Mesodermal cell (in vitro differentiated cells): ENCODE measurements around the gene EXT2.

Experiments
- H3K27ac ChIP-seq: 2 replicates; pipeline ENCODE4 v1.7.0; 2013; ENCODE audit warnings: mild to moderate bottlenecking, low read depth, low read length, moderate library complexity; ENCODE audit not compliant: severe bottlenecking
- H3K36me3 ChIP-seq: 2 replicates; pipeline ENCODE4 v1.7.1; 2013; ENCODE audit warnings: mild to moderate bottlenecking, low read length, moderate library complexity; ENCODE audit not compliant: control insufficient read depth, insufficient read depth
- H3K4me1 ChIP-seq: one replicate; pipeline ENCODE4 v1.7.1; 2013; ENCODE audit warnings: mild to moderate bottlenecking, low read length; ENCODE audit not compliant: insufficient read depth, control insufficient read depth, poor library complexity, severe bottlenecking
- H3K4me3 ChIP-seq: 2 replicates; pipeline ENCODE4 v1.7.0; 2013; ENCODE audit warnings: low read length, control low read depth, mild to moderate bottlenecking; ENCODE audit not compliant: insufficient read depth, poor library complexity, severe bottlenecking; ENCODE audit errors: extremely low read depth
- H3K9me3 ChIP-seq: 2 replicates; pipeline ENCODE4 v1.7.1; 2013; ENCODE audit warnings: mild to moderate bottlenecking, low read length, moderate library complexity; ENCODE audit not compliant: control insufficient read depth
- WGBS, 2 experiments: methylation state at CpG; one replicate each; pipeline ENCODE4 v1.1.5; 2013; ENCODE audit warnings: missing lambda C conversion rate in 2 of 2; ENCODE audit not compliant: insufficient coverage in 2 of 2; 5-methylcytosine and 5-hydroxymethylcytosine counted together

The EXT2 gene

GRCh38 chr11:44066732-44067141 is 28.7 kb upstream of the EXT2 start:
- 75 to 83% methylated on average over 6 to 8 of the region's 10 CpGs for WGBS, 2 experiments
- H3K4me3 ChIP-seq = peak overlapping the region; percentile 46
- H3K27ac ChIP-seq = peak overlapping the region; percentile 36
- no peaks in the 10 kb centered on the region for H3K36me3 ChIP-seq
- H3K9me3 ChIP-seq = no peaks in the 10 kb centered on the region
- peaks cover 4% of the 10 kb centered on the region for H3K4me1 ChIP-seq

GRCh38 chr11:44067266-44067665 is 28.2 kb upstream of the EXT2 start:
- H3K4me1 ChIP-seq = peaks cover 4% of the 10 kb centered on the region
- no peaks in the 10 kb centered on the region for H3K36me3 ChIP-seq
- no peak overlapping the region for H3K27ac ChIP-seq
- H3K9me3 ChIP-seq = no peaks in the 10 kb centered on the region
- H3K4me3 ChIP-seq = no peak overlapping the region
- WGBS, 2 experiments = 85 to 100% methylated on average over 4 to 5 of the region's 5 CpGs

GRCh38 chr11:44068180-44068579 is 27.3 kb upstream of the EXT2 start:
- Histone ChIP-seq H3K27ac (no peak overlapping the region), H3K9me3 (no peaks in the 10 kb centered on the region), H3K4me3 (no peak overlapping the region), H3K4me1 (peaks cover 4% of the 10 kb centered on the region), H3K36me3 (no peaks in the 10 kb centered on the region)
- WGBS, 2 experiments = 100% methylated on average over 1 to 2 of the region's 2 CpGs

- WGBS, 2 experiments = 90 to 100% methylated on average over 2 to 3 of the region's 3 CpGs
- Histone ChIP-seq H3K9me3 (no peaks in the 10 kb centered on the region), H3K4me1 (no peaks in the 10 kb centered on the region), H3K36me3 (no peaks in the 10 kb centered on the region), H3K4me3 (no peak overlapping the region), H3K27ac (no peak overlapping the region)
These were observed 24.3 kb upstream of the EXT2 start for GRCh38 chr11:44071157-44071556.

- 97% methylated on average over 3 to 5 of the region's 8 CpGs for WGBS, 2 experiments
- no peak overlapping the region for H3K4me3 ChIP-seq
- H3K27ac ChIP-seq = no peak overlapping the region
- no peaks in the 10 kb centered on the region for H3K4me1 ChIP-seq
- no peaks in the 10 kb centered on the region for H3K9me3 ChIP-seq
- no peaks in the 10 kb centered on the region for H3K36me3 ChIP-seq
These were observed 22.5 kb upstream of the EXT2 start for GRCh38 chr11:44072757-44073658.

GRCh38 chr11:44078794-44079193 is 16.7 kb upstream of the EXT2 start:
- no peaks in the 10 kb centered on the region for H3K4me1 ChIP-seq
- 93% methylated on average over 4 of the region's 5 CpGs for WGBS, 2 experiments

GRCh38 chr11:44079376-44079775 is 16.1 kb upstream of the EXT2 start:
- no peaks in the 10 kb centered on the region for H3K4me1 ChIP-seq
- H3K36me3 ChIP-seq = no peaks in the 10 kb centered on the region
- no peak overlapping the region for H3K27ac ChIP-seq
- no peak overlapping the region for H3K4me3 ChIP-seq
- WGBS, 2 experiments = 88 to 100% methylated on average over 1 to 3 of the region's 6 CpGs
- peaks cover 4% of the 10 kb centered on the region for H3K9me3 ChIP-seq

More at GRCh38 chr11:44078794-44079193, 16.7 kb upstream of the EXT2 start:
- no peaks in the 10 kb centered on the region for H3K36me3 ChIP-seq
- peaks cover 4% of the 10 kb centered on the region for H3K9me3 ChIP-seq
- H3K4me3 ChIP-seq = no peak overlapping the region
- no peak overlapping the region for H3K27ac ChIP-seq

- Histone ChIP-seq H3K36me3 (no peaks in the 10 kb centered on the region), H3K4me3 (no peak overlapping the region), H3K4me1 (no peaks in the 10 kb centered on the region), H3K9me3 (peaks cover 4% of the 10 kb centered on the region), H3K27ac (no peak overlapping the region)
- WGBS, 2 experiments = 81 to 92% methylated on average over 7 of the region's 9 CpGs
These were observed 14.5 kb upstream of the EXT2 start for GRCh38 chr11:44080951-44081350.

GRCh38 chr11:44082645-44083044 is 12.8 kb upstream of the EXT2 start:
- no peaks in the 10 kb centered on the region for H3K4me1 ChIP-seq
- H3K9me3 ChIP-seq = peaks cover 4% of the 10 kb centered on the region
- no peak overlapping the region for H3K27ac ChIP-seq
- 71 to 100% methylated on average over 1 of the region's 4 CpGs for WGBS, 2 experiments
- no peaks in the 10 kb centered on the region for H3K36me3 ChIP-seq
- H3K4me3 ChIP-seq = no peak overlapping the region

- H3K4me1 ChIP-seq = no peaks in the 10 kb centered on the region
- WGBS, 2 experiments = 88% methylated on average over 8 to 10 of the region's 10 CpGs
- no peaks in the 10 kb centered on the region for H3K36me3 ChIP-seq
- H3K4me3 ChIP-seq = no peak overlapping the region
- H3K9me3 ChIP-seq = peaks cover 4% of the 10 kb centered on the region
- no peak overlapping the region for H3K27ac ChIP-seq
These were observed 12.0 kb upstream of the EXT2 start for GRCh38 chr11:44083433-44083832.

GRCh38 chr11:44083906-44084305 is 11.6 kb upstream of the EXT2 start:
- Histone ChIP-seq H3K27ac (no peak overlapping the region), H3K4me3 (no peak overlapping the region), H3K4me1 (no peaks in the 10 kb centered on the region), H3K36me3 (no peaks in the 10 kb centered on the region), H3K9me3 (peaks cover 7% of the 10 kb centered on the region)
- WGBS, 2 experiments = no CpG with 5 or more reads among the region's 5 CpGs
